Suprapubic skin (tissue), 4 donors: ENCODE data around the gene CNOT2.

Experiments used
- EP300 ChIP-seq: sonication (generic); formaldehyde crosslinking; IDR thresholded peaks from one replicate; pipeline ENCODE4 v1.6.1; 2017; ENCODE audit warnings: antibody characterized with exemption
- POLR2A ChIP-seq, 2 donors: fragments of 450-650 bp; IDR thresholded peaks; one replicate each; pipeline ENCODE4 v1.6.1; 2017; ENCODE audit warnings: antibody characterized with exemption in 2 of 2, mild to moderate bottlenecking in 2 of 2, moderate library complexity in 2 of 2
- POLR2AphosphoS5 ChIP-seq, 3 donors: sonication (generic); formaldehyde crosslinking; IDR thresholded peaks; one replicate each; pipeline ENCODE4 v1.6.1; 2017; ENCODE audit warnings: antibody characterized with exemption in 3 of 3
- TF ChIP-seq, protein P1 (sequence below), 2 donors: fragments of 200-600 bp in 1 of 2; fragments of 450-650 bp in 1 of 2; sonication (generic) in 1 of 2; IDR thresholded peaks; one replicate each; pipeline ENCODE4 v1.5.1; 2016 to 2019; ENCODE audit warnings: antibody characterized with exemption in 2 of 2, mild to moderate bottlenecking in 1 of 2, moderate library complexity in 1 of 2

DNA sequence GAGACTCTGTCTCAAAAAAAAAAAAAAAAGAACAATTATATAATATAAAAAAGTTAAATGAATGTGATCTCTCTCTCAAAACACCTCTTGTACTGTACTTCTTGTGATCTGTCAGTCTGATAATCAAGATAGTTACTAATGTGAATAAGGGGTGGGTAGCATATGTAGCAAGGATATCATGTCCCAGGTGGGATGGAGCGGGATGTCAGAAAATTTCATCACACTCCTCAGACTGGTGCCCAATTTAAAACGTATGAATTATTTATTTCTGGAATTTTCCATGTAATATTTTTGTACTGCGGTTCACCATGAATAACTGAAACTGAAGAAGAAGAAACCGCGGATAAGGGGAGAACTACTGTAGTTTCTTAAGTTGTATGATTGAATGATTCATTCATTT is 11.0 kb downstream of the CNOT2 start:
- TF ChIP-seq, protein P1, sequence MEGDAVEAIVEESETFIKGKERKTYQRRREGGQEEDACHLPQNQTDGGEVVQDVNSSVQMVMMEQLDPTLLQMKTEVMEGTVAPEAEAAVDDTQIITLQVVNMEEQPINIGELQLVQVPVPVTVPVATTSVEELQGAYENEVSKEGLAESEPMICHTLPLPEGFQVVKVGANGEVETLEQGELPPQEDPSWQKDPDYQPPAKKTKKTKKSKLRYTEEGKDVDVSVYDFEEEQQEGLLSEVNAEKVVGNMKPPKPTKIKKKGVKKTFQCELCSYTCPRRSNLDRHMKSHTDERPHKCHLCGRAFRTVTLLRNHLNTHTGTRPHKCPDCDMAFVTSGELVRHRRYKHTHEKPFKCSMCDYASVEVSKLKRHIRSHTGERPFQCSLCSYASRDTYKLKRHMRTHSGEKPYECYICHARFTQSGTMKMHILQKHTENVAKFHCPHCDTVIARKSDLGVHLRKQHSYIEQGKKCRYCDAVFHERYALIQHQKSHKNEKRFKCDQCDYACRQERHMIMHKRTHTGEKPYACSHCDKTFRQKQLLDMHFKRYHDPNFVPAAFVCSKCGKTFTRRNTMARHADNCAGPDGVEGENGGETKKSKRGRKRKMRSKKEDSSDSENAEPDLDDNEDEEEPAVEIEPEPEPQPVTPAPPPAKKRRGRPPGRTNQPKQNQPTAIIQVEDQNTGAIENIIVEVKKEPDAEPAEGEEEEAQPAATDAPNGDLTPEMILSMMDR (IDR thresholded peaks at IDR 0.05), result no peak
- TF ChIP-seq POLR2AphosphoS5 (IDR thresholded peaks at IDR 0.05) (no peak), EP300 (no peak), POLR2A (IDR thresholded peaks at IDR 0.05) (no peak)
